Measurements from ENCODE around the gene GPC5.
"Not testable (repeated sequence)": the region's sequence is repeated elsewhere in the genome, so short reads cannot be mapped to it uniquely, and the experiment has no call there.

The GPC5 gene

GRCh38 chr13:91863699-91864098 lies 465.3 kb downstream of the GPC5 start:
- no peak for DNase-seq (ENCODE audit: low read depth in 2 of 2)

- no peak for DNase-seq (ENCODE audit: low read depth in 2 of 2)
These were observed 469.9 kb downstream of the GPC5 start for GRCh38 chr13:91868351-91868750.

- no peak for DNase-seq (ENCODE audit: low read depth in 2 of 2)
These were observed 480.1 kb downstream of the GPC5 start for GRCh38 chr13:91878491-91878890.

- no peak for DNase-seq (ENCODE audit: low read depth in 2 of 2)
These were observed 480.9 kb downstream of the GPC5 start for GRCh38 chr13:91879360-91879759.

- DNase-seq (ENCODE audit: low read depth in 2 of 2), result no peak
These were observed 484.5 kb downstream of the GPC5 start for GRCh38 chr13:91882918-91883317.

- no peak for DNase-seq (ENCODE audit: low read depth in 2 of 2)
These were observed 491.2 kb downstream of the GPC5 start for GRCh38 chr13:91889641-91890040.

GRCh38 chr13:91891141-91891540 lies 492.7 kb downstream of the GPC5 start:
- DNase-seq (ENCODE audit: low read depth in 2 of 2), result no peak

GRCh38 chr13:91893040-91893439 lies 494.6 kb downstream of the GPC5 start:
- no peak for DNase-seq (ENCODE audit: low read depth in 2 of 2)

- no peak for DNase-seq (ENCODE audit: low read depth in 2 of 2)
These were observed 495.9 kb downstream of the GPC5 start for GRCh38 chr13:91894316-91894715.

GRCh38 chr13:91896547-91896946 lies 498.1 kb downstream of the GPC5 start:
- DNase-seq (ENCODE audit: low read depth in 2 of 2), result no peak

- DNase-seq (ENCODE audit: low read depth in 2 of 2), result not testable (repeated sequence)
These were observed 500.6 kb downstream of the GPC5 start for GRCh38 chr13:91898986-91899385.

GRCh38 chr13:91902291-91902690 lies 503.9 kb downstream of the GPC5 start:
- DNase-seq (ENCODE audit: low read depth in 2 of 2), result no peak

GRCh38 chr13:91904005-91904404 lies 505.6 kb downstream of the GPC5 start:
- DNase-seq (ENCODE audit: low read depth in 2 of 2), result no peak

GRCh38 chr13:91904597-91904996 lies 506.2 kb downstream of the GPC5 start:
- DNase-seq (ENCODE audit: low read depth in 2 of 2), result no peak

GRCh38 chr13:91907398-91907797 lies 509.0 kb downstream of the GPC5 start:
- DNase-seq (ENCODE audit: low read depth in 2 of 2), result no peak

GRCh38 chr13:91909617-91910016 lies 511.2 kb downstream of the GPC5 start:
- DNase-seq (ENCODE audit: low read depth in 2 of 2), result no peak

GRCh38 chr13:91922969-91923592 lies 524.7 kb downstream of the GPC5 start:
- no peak for DNase-seq (ENCODE audit: low read depth in 2 of 2)

GRCh38 chr13:91930687-91931086 lies 532.3 kb downstream of the GPC5 start:
- no peak for DNase-seq (ENCODE audit: low read depth in 2 of 2)

- no peak for DNase-seq (ENCODE audit: low read depth in 2 of 2)
These were observed 535.9 kb downstream of the GPC5 start for GRCh38 chr13:91934354-91934753.

- no peak for DNase-seq (ENCODE audit: low read depth in 2 of 2)
These were observed 548.2 kb downstream of the GPC5 start for GRCh38 chr13:91946498-91947070.

GRCh38 chr13:91948736-91949135 lies 550.3 kb downstream of the GPC5 start:
- DNase-seq (ENCODE audit: low read depth in 2 of 2), result no peak

GRCh38 chr13:91950803-91951202 lies 552.4 kb downstream of the GPC5 start:
- no peak for DNase-seq (ENCODE audit: low read depth in 2 of 2)

- DNase-seq (ENCODE audit: low read depth in 2 of 2), result no peak
These were observed 557.3 kb downstream of the GPC5 start for GRCh38 chr13:91955546-91956355.

Measured in stimulated activated CD4-positive, alpha-beta T cell treated with anti-CD3 and anti-CD28 coated beads, Interleukin-1b, Interleukin-23, amount 100 ng/mL, for 4 hours (primary cell).